Measurements from ENCODE around the gene COL25A1.

- no peak for TF ChIP-seq CTCF (IDR thresholded peaks at IDR 0.05; ENCODE audit: poor library complexity)
- no peak for TF ChIP-seq EZH2 (IDR thresholded peaks at IDR 0.05; ENCODE audit: borderline replicate concordance)
- TF ChIP-seq EZH2phosphoT487 (IDR thresholded peaks at IDR 0.05; ENCODE audit: low read depth, severe bottlenecking, unreplicated experiment), result no peak
Measured at GRCh38 chr4:109251396-109251795, 51.1 kb downstream of the COL25A1 start.

All from hepatocyte (in vitro differentiated cells).